Liver (tissue), 9 donors: Measurements from ENCODE around the gene ST6GAL1. TPM values are rescaled to one million over a fixed set of nuclear protein-coding genes. Genes with fewer than 3 reads are reported as not detected.
A peak's percentile ranks its signal among the peaks of the same experiment; 100 is the strongest.

Experiments
- DNase-seq: peaks from one replicate; pipeline ENCODE4 v3.0.0-alpha.2; 2017; ENCODE audit warnings: low spot score
- H3K27ac ChIP-seq, 2 donors: one replicate each; pipeline ENCODE4 v1.7.0; 2013; ENCODE audit warnings: inconsistent platforms in 2 of 2, low read length in 2 of 2, control low read depth in 1 of 2, low read depth in 1 of 2, mild to moderate bottlenecking in 1 of 2
- H3K27me3 ChIP-seq, 4 donors: one replicate each; pipeline versions ENCODE4 v1.6.1 to v1.7.0; 2013; ENCODE audit warnings: low read length in 3 of 4, inconsistent platforms in 1 of 4, mild to moderate bottlenecking in 1 of 4, moderate library complexity in 1 of 4; ENCODE audit not compliant: control insufficient read depth in 4 of 4, insufficient read depth in 4 of 4
- H3K36me3 ChIP-seq, 4 donors: one replicate each; pipeline versions ENCODE4 v1.6.1 to v1.7.0; 2013; ENCODE audit warnings: low read length in 3 of 4, mild to moderate bottlenecking in 3 of 4, low read depth in 1 of 4, moderate library complexity in 1 of 4; ENCODE audit not compliant: control insufficient read depth in 4 of 4, insufficient read depth in 3 of 4
- H3K4me1 ChIP-seq, 4 donors: one replicate each; pipeline versions ENCODE4 v1.6.1 to v1.7.0; 2013; ENCODE audit warnings: low read length in 3 of 4, mild to moderate bottlenecking in 3 of 4, moderate library complexity in 1 of 4; ENCODE audit not compliant: control insufficient read depth in 4 of 4, insufficient read depth in 4 of 4
- H3K4me3 ChIP-seq, 3 donors: one replicate each; pipeline versions ENCODE4 v1.6.1 to v1.7.0; 2013; ENCODE audit warnings: low read length in 3 of 3, control low read depth in 1 of 3, low read depth in 1 of 3, mild to moderate bottlenecking in 1 of 3
- H3K9ac ChIP-seq, 2 donors: one replicate each; pipeline ENCODE4 v1.7.0; 2013; ENCODE audit warnings: low read length in 2 of 2, mild to moderate bottlenecking in 2 of 2, moderate library complexity in 2 of 2, control low read depth in 1 of 2, low read depth in 1 of 2
- H3K9me3 ChIP-seq, 4 donors: one replicate each; pipeline versions ENCODE4 v1.6.1 to v1.7.0; 2013; ENCODE audit warnings: low read length in 3 of 4; ENCODE audit not compliant: control insufficient read depth in 4 of 4
- EGR1 ChIP-seq, 2 donors: IDR thresholded peaks; 2 replicates each; pipeline ENCODE4 v1.6.1; 2016 to 2018; ENCODE audit warnings: antibody characterized with exemption in 2 of 2, low read depth in 2 of 2
- FOXA1 ChIP-seq: IDR thresholded peaks from 2 replicates; pipeline ENCODE4 v1.6.1; 2016; ENCODE audit warnings: antibody characterized with exemption
- FOXA2 ChIP-seq: IDR thresholded peaks from 2 replicates; pipeline ENCODE4 v1.6.1; 2016; ENCODE audit warnings: antibody characterized with exemption
- GABPA ChIP-seq, 2 donors: IDR thresholded peaks in 1 of 2; conservative IDR thresholded peaks in 1 of 2; 2 replicates each; pipeline ENCODE4 v1.6.1; 2016; ENCODE audit warnings: antibody characterized with exemption in 2 of 2, mild to moderate bottlenecking in 1 of 2, moderate library complexity in 1 of 2
- HNF4A ChIP-seq, 2 donors: conservative IDR thresholded peaks; 2 replicates each; pipeline ENCODE4 v1.6.1; 2016; ENCODE audit warnings: antibody characterized with exemption in 2 of 2, mild to moderate bottlenecking in 2 of 2
- HNF4G ChIP-seq: IDR thresholded peaks from 2 replicates; pipeline ENCODE4 v1.6.1; 2016; ENCODE audit warnings: antibody characterized with exemption
- JUND ChIP-seq, 2 donors: IDR thresholded peaks; 2 replicates each; pipeline ENCODE4 v1.6.1; 2016; ENCODE audit warnings: antibody characterized with exemption in 2 of 2
- NR2F2 ChIP-seq: IDR thresholded peaks from 2 replicates; pipeline ENCODE4 v1.6.1; 2016; ENCODE audit warnings: antibody characterized with exemption
- RAD21 ChIP-seq, 2 donors: IDR thresholded peaks; 2 replicates each; pipeline ENCODE4 v1.6.1; 2016; ENCODE audit warnings: antibody characterized with exemption in 2 of 2, mild to moderate bottlenecking in 2 of 2
- RXRA ChIP-seq, 2 donors: IDR thresholded peaks; 2 replicates each; pipeline ENCODE4 v1.6.1; 2017 to 2018; ENCODE audit warnings: antibody characterized with exemption in 2 of 2, mild to moderate bottlenecking in 1 of 2
- SP1 ChIP-seq: IDR thresholded peaks from 2 replicates; pipeline ENCODE4 v1.6.1; 2018; ENCODE audit warnings: antibody characterized with exemption, mild to moderate bottlenecking
- TAF1 ChIP-seq: conservative IDR thresholded peaks from 2 replicates; pipeline ENCODE4 v1.6.1; 2016; ENCODE audit warnings: antibody characterized with exemption, mild to moderate bottlenecking
- YY1 ChIP-seq: IDR thresholded peaks from 2 replicates; pipeline ENCODE4 v1.6.1; 2016; ENCODE audit warnings: antibody characterized with exemption, mild to moderate bottlenecking
- WGBS: extraction: QIAGEN DNeasy Blood & Tissue Kit; methylation state at CpG from one replicate; pipeline ENCODE4 v1.1.7; 2013; 5-methylcytosine and 5-hydroxymethylcytosine counted together
- polyA plus RNA-seq, 2 donors: library from polyadenylated mRNA; stranded (reverse) in 1 of 2; unstranded in 1 of 2; fragments of 200-250 nt in 1 of 2; fragments of >200 nt in 1 of 2; fragmentation: Nextera tagmentation in 1 of 2; extraction: Ambion mirVana in 1 of 2; gene quantifications; one replicate each; pipeline versions ENCODE4 v1.2.1 to v1.2.3, GENCODE V29; 2013 to 2015
- total RNA-seq, 2 donors: library from RNA; depleted of rRNA; stranded (reverse); fragments of >200 nt; gene quantifications; one replicate each; pipeline ENCODE4 v1.2.3, GENCODE V29; 2014
- TF ChIP-seq, protein P1 (sequence below): IDR thresholded peaks from 2 replicates; pipeline ENCODE4 v1.6.1; 2016; ENCODE audit warnings: antibody characterized with exemption
- TF ChIP-seq, protein P2 (sequence below): IDR thresholded peaks from 2 replicates; pipeline ENCODE4 v1.6.1; 2016; ENCODE audit warnings: antibody characterized with exemption
- TF ChIP-seq, protein P3 (sequence below): fragments of 150-350 bp; IDR thresholded peaks from 2 replicates; pipeline ENCODE4 v1.5.1; 2017; ENCODE audit warnings: improper control_type of control experiment, low read depth, low read length; ENCODE audit not compliant: missing input control
- TF ChIP-seq, protein P4 (sequence below): IDR thresholded peaks from 2 replicates; pipeline ENCODE4 v1.6.1; 2016; ENCODE audit warnings: antibody characterized with exemption
- TF ChIP-seq, protein P5 (sequence below): IDR thresholded peaks from 2 replicates; pipeline ENCODE4 v1.6.1; 2016; ENCODE audit warnings: antibody characterized with exemption, mild to moderate bottlenecking
- donor health status: healthy.
- donor health status: healthy.
- donor health status: healthy.
- donor health status: healthy.
- donor health status: healthy.

The ST6GAL1 gene
- total and polyA plus RNA-seq, 4 donors, result 102 to 425 (median 328) TPM

DNA sequence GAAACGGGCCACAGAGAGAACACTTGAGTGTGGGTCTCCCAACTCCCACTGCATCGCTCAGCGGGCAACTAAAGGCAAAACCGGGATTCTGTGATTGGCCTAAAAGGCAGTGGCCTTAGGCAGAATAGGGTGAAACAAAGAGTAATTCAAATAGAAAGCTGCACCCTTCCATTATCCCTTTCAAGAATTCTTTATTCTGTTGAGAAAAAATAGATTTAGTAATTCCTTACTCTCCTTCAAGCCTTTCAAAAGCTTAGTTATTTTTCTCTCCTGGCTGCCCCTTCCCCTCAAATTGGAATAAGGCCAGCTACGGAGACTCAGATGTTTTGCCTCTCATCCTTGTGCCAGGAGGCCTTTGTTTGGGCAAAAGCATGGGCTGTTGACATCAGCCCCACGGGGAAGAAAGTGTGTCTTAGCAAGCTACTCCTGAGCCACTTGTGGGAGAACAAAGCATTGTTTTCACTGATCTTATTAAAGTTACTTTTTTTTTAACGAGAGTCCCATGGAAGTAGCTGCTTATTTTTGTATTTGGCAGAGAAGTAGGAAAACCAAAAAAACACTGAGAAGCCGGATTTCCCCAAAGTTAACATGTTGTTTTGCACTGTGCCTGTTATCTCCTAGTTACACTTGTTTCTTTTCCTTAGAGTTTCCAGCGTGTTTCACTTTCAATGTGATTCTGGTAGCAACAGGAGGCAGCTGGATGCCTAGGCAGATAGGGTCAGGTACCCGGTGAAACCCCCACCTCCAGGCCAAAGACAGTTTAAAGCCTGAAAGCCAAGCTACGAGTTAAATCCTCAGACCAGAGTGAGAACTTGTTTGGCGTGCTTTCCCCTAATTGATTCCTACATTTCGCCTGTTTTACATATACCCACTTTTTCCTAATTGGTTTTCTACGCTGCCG is 2.2 kb downstream of the ST6GAL1 start:
- H3K27ac ChIP-seq, result peak overlapping the region; percentile 74 to 76
- H3K4me3 ChIP-seq, result peak overlapping the region in 2 of 3 donors; percentile 64 to 90
- H3K9me3 ChIP-seq, result no peaks in the 10 kb centered on the region
- H3K4me1 ChIP-seq, result peaks cover 0 to 27% (median 17%) of the 10 kb centered on the region in 4 donors
- no peaks in the 10 kb centered on the region for H3K27me3 ChIP-seq
- DNase-seq, result no peak
- TF ChIP-seq TAF1 (peak; percentile 32), FOXA2 (no peak), RXRA (IDR thresholded peaks at IDR 0.05) (no peak), HNF4A (conservative IDR thresholded peaks at IDR 0.05) (no peak), RAD21 (IDR thresholded peaks at IDR 0.05) (peak in 1 of 2 donors; percentile 16)
- 53% methylated on average over 15 of the region's 15 CpGs for WGBS
- peak overlapping the region; percentile 58 to 83 for H3K9ac ChIP-seq
- no peaks in the 10 kb centered on the region for H3K36me3 ChIP-seq

DNA sequence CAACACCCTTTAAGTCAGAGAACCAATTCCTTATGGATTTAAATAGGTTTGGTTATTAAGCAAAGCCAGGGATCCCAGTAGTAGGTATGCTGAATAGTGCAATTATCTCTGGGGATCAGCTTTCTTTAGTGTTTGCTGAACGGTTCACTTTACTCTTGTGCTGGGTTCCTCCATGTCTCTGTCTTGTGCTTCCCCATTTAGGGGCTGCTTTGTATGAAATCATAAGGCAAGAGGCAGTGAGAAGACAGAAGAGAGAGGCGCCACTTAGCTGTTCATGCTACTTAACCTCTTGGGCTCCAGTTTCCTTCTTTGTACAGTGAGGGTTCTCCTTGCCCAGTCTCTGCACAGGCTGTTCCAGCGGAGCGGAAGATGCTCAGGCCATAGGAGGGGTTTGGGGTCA is 3.5 kb downstream of the ST6GAL1 start:
- no peak overlapping the region for H3K27ac ChIP-seq
- no peak overlapping the region for H3K4me3 ChIP-seq
- TF ChIP-seq, protein P1, sequence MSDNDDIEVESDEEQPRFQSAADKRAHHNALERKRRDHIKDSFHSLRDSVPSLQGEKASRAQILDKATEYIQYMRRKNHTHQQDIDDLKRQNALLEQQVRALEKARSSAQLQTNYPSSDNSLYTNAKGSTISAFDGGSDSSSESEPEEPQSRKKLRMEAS, result no peak
- TF ChIP-seq, protein P2, sequence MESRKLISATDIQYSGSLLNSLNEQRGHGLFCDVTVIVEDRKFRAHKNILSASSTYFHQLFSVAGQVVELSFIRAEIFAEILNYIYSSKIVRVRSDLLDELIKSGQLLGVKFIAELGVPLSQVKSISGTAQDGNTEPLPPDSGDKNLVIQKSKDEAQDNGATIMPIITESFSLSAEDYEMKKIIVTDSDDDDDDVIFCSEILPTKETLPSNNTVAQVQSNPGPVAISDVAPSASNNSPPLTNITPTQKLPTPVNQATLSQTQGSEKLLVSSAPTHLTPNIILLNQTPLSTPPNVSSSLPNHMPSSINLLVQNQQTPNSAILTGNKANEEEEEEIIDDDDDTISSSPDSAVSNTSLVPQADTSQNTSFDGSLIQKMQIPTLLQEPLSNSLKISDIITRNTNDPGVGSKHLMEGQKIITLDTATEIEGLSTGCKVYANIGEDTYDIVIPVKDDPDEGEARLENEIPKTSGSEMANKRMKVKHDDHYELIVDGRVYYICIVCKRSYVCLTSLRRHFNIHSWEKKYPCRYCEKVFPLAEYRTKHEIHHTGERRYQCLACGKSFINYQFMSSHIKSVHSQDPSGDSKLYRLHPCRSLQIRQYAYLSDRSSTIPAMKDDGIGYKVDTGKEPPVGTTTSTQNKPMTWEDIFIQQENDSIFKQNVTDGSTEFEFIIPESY, result no peak
- TF ChIP-seq FOXA2 (no peak), GABPA (IDR thresholded peaks at IDR 0.05 in 1 of 2, conservative IDR thresholded peaks at IDR 0.05 in 1 of 2) (no peak), EGR1 (IDR thresholded peaks at IDR 0.05; ENCODE audit: low read depth in 2 of 2) (no peak), RXRA (IDR thresholded peaks at IDR 0.05) (no peak), SP1 (no peak), JUND (IDR thresholded peaks at IDR 0.05) (no peak), RAD21 (IDR thresholded peaks at IDR 0.05) (no peak), YY1 (no peak), TAF1 (no peak), FOXA1 (no peak), HNF4G (no peak), HNF4A (conservative IDR thresholded peaks at IDR 0.05) (no peak), NR2F2 (no peak)
- TF ChIP-seq, protein P3, sequence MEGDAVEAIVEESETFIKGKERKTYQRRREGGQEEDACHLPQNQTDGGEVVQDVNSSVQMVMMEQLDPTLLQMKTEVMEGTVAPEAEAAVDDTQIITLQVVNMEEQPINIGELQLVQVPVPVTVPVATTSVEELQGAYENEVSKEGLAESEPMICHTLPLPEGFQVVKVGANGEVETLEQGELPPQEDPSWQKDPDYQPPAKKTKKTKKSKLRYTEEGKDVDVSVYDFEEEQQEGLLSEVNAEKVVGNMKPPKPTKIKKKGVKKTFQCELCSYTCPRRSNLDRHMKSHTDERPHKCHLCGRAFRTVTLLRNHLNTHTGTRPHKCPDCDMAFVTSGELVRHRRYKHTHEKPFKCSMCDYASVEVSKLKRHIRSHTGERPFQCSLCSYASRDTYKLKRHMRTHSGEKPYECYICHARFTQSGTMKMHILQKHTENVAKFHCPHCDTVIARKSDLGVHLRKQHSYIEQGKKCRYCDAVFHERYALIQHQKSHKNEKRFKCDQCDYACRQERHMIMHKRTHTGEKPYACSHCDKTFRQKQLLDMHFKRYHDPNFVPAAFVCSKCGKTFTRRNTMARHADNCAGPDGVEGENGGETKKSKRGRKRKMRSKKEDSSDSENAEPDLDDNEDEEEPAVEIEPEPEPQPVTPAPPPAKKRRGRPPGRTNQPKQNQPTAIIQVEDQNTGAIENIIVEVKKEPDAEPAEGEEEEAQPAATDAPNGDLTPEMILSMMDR, result no peak
- TF ChIP-seq, protein P4, sequence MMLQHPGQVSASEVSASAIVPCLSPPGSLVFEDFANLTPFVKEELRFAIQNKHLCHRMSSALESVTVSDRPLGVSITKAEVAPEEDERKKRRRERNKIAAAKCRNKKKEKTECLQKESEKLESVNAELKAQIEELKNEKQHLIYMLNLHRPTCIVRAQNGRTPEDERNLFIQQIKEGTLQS, result no peak
- TF ChIP-seq, protein P5, sequence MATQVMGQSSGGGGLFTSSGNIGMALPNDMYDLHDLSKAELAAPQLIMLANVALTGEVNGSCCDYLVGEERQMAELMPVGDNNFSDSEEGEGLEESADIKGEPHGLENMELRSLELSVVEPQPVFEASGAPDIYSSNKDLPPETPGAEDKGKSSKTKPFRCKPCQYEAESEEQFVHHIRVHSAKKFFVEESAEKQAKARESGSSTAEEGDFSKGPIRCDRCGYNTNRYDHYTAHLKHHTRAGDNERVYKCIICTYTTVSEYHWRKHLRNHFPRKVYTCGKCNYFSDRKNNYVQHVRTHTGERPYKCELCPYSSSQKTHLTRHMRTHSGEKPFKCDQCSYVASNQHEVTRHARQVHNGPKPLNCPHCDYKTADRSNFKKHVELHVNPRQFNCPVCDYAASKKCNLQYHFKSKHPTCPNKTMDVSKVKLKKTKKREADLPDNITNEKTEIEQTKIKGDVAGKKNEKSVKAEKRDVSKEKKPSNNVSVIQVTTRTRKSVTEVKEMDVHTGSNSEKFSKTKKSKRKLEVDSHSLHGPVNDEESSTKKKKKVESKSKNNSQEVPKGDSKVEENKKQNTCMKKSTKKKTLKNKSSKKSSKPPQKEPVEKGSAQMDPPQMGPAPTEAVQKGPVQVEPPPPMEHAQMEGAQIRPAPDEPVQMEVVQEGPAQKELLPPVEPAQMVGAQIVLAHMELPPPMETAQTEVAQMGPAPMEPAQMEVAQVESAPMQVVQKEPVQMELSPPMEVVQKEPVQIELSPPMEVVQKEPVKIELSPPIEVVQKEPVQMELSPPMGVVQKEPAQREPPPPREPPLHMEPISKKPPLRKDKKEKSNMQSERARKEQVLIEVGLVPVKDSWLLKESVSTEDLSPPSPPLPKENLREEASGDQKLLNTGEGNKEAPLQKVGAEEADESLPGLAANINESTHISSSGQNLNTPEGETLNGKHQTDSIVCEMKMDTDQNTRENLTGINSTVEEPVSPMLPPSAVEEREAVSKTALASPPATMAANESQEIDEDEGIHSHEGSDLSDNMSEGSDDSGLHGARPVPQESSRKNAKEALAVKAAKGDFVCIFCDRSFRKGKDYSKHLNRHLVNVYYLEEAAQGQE, result no peak

More for the DNA sequence above, 3.5 kb downstream of the ST6GAL1 start:
- H3K9me3 ChIP-seq, result no peaks in the 10 kb centered on the region
- no peak for DNase-seq
- H3K9ac ChIP-seq, result no peak overlapping the region
- H3K27me3 ChIP-seq, result no peaks in the 10 kb centered on the region
- H3K4me1 ChIP-seq, result peaks cover 0 to 27% (median 17%) of the 10 kb centered on the region in 4 donors
- WGBS, result 83% methylated on average over 4 of the region's 4 CpGs
- H3K36me3 ChIP-seq, result no peaks in the 10 kb centered on the region
